ENCODE data around the gene PEF1.
A peak's percentile ranks its signal among the peaks of the same experiment; 100 is the strongest.

PEF1 gene, protein sequence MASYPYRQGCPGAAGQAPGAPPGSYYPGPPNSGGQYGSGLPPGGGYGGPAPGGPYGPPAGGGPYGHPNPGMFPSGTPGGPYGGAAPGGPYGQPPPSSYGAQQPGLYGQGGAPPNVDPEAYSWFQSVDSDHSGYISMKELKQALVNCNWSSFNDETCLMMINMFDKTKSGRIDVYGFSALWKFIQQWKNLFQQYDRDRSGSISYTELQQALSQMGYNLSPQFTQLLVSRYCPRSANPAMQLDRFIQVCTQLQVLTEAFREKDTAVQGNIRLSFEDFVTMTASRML

DNA sequence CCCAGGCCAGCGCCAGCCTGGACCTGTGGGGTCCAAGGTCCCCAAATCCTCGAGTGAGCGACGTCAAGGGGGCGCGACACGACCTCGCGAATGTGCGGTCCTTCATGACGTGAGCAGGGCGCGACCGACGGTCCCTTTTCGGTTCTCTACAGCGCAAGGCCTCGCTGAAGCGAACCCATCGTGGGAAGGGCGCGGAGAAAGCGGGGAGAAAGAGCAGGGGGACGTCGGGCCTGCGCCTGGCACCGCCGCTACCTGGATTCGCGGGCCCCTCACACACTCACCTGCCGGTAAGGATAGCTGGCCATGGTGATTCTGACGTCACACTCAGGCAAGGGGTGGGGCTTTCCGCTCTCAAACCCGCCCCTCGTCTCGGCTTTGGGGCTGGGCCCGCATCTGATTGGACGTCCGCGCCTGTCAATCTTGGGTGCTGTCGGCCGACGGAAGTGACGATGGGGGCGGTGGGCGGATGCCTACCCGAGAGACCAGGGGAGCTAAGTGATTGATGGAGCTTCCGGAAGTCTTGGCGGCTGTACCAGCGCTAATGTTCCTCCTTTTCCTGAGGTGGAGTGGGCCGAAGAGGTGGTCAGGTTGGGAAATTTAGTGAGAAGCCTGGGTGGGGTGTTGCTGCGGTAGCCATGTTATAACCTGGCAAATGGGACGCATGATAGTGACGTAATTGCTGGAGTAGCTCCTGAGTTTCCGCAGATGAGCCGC is at the start of gene PEF1:
Gene PEF1 (minus strand): TSS at position 317 of the 714 bp plus-strand sequence. CDS start 12 bp downstream, at position 305.
- peak; percentile 99 for DNase-seq (ENCODE audit: low read depth in 2 of 2)

DNA sequence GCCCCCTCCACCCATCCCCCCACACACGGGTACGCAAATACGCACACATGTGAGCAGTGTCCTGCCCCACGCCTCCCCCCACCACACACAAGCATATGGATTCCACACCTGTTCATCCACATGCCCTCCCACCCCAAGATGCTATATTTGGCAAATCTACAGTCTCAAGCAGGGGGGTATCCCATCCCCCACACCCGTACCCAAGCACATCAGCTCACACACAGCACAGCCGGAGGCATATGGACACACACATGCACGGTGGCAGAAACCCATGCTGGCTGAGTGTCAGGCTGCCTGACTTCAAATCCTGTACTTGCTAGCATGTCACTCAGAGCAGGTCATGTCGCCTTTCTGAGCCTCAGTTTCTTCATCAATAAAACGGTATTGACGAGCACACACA is 48.6 kb upstream of the PEF1 start:
- DNase-seq (ENCODE audit: low read depth in 2 of 2) = no peak

DNA sequence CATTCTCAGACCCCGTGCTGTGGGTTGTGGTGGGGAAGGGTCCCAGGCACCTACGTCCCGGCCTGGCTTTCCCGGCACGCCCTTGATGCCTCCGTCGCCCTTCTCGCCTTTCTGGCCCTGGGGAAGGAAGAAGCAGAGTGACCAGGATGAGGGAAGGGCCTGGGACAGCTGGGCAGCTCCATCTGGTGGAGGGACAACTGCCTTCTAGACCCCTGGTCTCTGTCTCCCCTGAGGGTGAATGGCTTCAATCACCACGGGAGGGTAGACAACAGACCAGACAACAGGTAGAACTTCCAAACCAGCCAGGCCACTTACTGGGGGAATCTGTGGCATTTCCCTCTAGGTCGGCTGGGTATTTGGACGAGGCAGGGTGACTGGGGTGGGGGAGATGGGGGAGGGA is 47.3 kb upstream of the PEF1 start:
- DNase-seq (ENCODE audit: low read depth in 2 of 2) = no peak

DNA sequence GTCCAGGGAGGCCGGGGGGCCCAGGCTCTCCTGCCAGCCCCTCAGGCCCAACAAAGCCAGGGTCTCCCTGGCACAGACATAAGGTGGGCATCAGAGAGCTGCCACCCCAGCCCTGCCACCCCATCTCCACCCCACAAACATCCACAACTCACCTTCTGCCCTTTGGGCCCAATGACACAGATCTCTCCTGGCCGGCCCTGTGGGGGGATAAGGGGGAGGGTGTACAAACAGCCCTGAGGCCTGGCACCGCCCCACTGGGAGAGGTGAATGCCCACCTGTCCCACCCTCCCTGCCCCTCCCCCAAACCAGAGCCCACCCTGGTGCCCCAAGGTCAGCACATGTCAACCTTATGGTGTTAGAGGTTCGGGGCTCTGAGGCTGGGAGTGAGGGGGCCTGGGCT is 46.8 kb upstream of the PEF1 start:
- DNase-seq (ENCODE audit: low read depth in 2 of 2) = no peak

DNA sequence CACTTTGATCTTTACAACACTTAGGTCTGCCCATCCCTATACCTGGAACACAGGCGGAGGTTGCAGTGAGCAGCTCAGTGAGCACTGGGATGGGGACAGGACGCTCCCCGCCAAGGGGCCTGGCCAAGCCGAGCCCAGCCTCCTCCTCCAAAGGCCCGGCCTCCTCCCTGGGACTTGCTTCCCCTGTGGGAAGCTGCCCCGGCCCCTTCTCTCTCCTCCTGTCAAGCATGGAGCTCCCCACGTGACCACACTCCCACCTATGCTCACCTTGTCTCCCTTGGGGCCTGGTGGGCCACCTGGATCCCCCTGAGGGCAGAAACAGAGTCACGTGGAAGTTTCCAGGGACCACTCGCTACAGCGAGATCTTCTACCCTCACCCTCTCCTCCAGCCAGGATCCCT is 46.2 kb upstream of the PEF1 start:
- DNase-seq (ENCODE audit: low read depth in 2 of 2) = no peak

DNA sequence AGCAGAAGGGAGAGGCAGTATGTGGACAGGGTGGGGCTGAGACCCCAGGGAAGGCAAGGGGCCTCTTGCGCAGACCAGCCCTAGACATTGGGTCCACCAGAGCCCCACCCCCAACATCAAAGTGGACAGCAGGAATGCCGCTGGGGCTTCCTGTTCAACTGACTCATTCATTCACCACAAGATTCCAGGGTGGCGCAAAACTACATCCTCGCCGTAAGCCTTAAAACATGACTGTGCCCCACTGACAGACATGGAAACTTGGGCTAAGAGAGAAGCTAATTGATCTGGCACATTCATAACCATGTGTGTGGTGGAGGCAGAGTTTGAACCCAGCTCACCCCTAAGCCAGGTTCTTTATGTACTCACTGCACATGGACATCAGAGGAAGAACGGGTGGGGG is 45.2 kb upstream of the PEF1 start:
- no peak for DNase-seq (ENCODE audit: low read depth in 2 of 2)

DNA sequence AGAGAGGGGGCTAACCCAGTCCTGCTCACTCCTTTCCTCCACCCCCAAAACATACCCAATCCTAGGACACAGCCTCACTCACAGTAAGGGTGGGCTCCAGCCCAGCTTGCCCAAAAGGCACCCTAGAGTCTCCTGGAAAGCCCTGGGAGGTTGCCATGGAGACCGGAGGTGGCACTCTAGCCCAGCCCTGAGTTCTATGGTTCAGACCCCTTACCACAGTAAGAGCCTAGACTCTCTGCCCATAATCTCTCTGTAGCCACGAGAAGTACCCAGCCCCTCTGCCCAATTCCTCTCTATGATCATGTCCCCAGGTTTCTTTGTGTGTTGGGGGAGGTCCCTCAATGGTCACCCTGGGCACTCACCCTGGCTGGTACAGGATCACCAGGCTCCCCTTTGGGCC is 44.7 kb upstream of the PEF1 start:
- DNase-seq (ENCODE audit: low read depth in 2 of 2) = no peak

DNA sequence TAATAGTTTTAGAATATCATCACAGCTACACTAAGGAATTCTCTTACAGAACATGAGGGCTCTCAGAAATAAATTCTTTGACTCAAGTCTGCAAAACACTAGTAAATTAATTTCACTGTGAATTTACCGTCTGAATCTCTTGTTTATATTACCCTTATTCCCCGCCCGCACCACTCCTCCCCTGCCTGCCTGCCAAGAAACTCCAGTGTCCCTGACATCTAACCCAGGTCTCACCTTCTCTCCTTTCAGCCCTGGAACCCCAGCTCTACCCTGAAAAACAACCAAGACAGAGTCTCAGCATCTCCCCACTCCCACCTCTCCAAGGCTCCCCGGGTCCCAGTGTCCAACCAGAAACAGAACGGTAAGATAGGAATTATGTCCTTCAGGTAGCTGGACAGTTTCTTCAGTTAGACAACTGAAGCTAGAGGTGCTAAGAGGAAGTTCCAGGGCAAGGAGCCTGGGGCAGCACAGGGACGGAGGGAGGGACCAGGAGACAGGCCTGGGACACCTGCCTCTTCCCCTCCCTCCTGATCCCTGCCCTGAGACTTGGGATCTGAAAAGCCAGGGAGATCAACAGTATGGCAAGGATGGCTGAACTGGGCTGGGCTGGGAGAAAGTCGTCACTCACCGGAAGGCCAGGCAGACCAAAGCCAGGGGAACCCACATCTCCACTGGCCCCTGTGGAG is 43.7 kb upstream of the PEF1 start:
- no peak for DNase-seq (ENCODE audit: low read depth in 2 of 2)

DNA sequence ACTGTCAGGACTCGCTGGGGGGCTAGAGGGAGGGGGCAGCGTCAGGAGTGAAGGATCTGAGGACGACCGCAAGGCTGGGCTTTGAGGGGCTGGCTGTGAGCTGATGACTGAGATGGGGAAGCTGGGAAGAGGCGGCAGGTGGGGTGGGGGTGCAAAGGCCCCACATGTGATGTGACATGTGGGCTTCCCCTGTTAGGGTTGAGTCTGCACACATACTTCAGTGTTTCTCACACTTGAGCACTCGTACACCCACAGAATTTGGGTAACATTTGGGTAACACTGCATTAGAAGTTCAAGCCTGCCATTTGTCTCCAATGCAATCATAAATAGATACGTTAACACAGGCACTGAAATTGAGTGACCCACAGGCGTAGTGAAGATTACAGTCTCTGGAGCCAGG is 42.9 kb upstream of the PEF1 start:
- no peak for DNase-seq (ENCODE audit: low read depth in 2 of 2)

DNA sequence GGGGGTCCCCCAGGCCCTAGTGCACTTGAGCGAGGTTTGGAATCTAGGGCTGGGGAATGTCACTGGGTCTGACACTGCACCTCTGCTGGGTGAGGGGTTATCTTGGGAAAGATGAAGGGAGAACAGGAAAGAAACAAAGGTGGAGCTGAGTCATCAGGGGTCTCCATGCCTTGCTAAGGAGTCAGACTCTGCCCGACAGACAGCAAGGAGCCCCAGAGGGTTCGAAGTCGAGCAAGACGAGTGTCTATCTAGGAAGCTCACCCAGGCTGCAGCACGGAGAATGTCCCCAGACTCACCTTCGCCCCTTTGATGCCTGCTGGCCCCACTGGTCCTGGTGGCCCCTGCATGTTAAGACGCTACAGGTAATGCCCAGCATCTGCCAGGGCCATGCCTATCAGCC is 41.1 kb upstream of the PEF1 start:
- DNase-seq (ENCODE audit: low read depth in 2 of 2) = no peak

DNA sequence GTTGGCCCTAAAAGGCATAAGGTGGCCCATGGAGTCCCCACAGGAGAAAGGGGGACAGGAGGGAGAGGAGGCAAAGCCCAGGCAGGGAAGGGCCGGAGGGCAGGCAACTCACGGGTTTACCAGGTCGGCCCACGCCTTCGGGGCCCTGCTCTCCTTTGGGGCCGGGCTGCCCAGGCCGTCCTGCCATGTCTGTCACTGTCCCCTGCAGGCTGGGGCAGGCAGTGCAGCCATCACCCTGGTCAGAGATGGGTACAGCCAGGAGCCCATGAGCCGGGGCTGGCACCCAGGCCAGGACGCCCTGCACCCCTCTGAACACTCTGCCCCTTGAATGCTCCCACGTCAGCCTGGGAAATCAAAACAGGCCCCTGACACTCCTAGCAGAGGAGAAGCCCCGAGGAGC is 39.3 kb upstream of the PEF1 start:
- DNase-seq (ENCODE audit: low read depth in 2 of 2) = no peak

DNA sequence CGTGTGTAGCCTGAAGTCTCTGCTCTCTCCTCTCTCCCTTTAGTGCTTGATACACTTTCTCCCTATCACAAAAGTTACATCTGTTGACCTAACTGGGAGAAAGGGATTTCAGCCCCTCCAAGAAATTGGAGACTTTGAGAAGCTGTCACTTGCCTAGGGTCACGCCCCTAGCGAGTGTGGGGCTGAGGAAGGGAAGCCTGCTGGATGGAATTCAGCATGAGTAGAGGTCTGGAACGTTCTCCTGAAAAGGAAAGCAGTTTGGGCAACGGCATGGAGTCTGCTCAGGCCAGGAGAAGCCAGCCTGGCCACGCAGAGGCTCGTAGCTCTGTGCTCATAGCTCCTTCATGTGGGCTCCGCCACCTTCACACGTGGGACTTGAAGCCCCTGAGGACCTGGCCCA is 36.7 kb upstream of the PEF1 start:
- no peak for DNase-seq (ENCODE audit: low read depth in 2 of 2)

DNA sequence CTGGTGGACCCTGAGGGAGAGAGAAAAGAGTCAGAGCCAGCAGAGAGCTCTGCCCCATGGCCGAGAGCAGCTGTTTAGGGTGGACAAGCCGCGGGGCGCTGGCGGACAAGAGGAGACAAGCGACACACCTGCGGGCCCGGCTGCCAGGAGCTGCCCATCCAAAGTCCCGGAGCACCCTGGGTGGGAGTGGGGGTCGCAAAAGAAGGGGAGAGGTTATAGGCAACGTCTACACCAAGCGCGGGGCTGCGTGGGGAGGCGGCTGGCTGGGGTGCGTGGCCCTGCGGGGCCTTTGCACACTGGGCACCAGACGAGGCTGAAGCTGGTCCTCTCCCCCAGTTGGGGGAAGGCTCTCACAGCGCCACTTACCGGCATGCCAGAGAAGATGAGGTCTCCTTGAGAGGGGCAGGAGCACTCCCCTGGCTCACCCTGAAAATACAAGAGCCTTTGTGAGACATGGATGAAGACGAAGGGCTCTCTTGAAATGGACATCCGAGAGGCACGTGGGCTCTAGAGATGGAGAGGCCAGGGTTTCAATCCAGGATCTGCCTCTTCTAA is 35.1 kb upstream of the PEF1 start:
- no peak for DNase-seq (ENCODE audit: low read depth in 2 of 2)

DNA sequence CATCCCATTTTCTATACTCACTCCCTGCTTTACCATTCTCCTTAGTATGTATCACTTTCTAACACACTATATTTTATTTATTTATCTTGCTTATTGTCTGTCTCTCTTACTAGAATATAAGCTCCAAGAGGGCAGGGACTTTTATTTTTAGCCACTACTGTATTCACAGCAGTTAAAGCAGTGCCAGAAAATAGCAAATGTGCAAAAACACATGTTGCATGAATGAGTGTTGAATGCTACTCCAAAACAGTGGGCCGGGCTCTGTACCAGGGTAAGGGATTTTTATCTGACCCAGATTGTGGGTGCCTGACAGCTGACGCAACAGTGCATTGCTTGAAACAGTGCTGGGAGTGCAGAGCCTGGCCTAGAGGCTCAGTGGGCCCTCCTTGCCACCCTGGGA is 34.4 kb upstream of the PEF1 start:
- no peak for DNase-seq (ENCODE audit: low read depth in 2 of 2)

DNA sequence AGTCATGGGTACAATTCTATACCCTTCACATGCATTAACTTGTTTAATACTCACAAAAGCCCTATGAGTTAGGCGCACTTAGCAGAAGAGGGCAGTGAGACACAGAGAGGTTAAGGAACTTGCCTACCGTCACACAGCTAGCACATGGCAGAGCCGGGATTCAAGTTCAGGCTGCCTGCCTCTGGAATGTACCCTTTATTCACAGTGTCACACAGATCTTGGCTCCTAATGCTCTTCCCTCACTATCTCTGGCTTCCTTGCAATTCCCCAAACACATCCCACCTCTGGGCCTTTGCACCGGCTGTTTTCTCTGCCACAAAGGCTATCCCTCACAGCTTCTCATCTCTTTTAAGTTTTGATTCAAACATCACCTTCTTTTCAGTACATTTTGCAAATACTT is 34.0 kb upstream of the PEF1 start:
- no peak for DNase-seq (ENCODE audit: low read depth in 2 of 2)

DNA sequence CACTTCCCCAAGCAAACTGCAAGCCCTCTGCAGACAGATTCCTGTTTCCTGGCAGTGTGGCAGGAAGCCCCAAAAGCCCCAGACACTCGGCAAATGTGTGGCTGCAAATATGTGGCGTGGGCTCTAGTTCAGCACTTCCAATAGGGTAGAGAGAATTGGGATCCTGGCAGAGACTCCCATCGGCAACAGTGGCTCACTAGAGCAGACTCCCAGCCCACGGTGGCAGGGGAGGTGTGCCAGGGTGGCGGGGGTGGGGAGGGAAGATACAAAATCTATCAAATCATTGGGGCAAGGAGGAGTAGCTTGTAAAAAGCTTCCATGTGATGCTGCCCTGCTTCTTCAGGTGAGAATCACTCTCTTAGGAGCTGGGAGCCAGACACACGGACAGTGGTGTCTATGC is 33.3 kb upstream of the PEF1 start:
- DNase-seq (ENCODE audit: low read depth in 2 of 2) = no peak

DNA sequence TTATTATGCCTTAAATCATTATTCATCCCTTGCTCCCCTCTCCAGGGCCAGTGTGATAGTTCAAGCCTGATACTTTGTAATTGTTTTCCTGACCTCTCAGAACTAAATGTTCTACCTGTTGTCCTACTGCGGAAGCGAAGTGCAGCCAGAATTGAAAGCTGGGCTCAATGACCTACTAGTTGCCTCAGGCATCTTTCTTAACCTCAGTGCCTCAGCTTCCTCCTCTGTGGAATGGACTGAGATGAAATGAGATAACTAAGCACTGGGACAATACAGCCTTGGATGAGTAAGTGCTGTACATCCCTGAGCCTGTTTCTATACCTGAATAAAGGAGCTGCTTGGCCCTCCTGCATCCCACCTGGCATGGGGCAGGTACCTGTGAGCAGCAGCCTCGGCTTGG is 32.7 kb upstream of the PEF1 start:
- DNase-seq (ENCODE audit: low read depth in 2 of 2) = no peak

DNA sequence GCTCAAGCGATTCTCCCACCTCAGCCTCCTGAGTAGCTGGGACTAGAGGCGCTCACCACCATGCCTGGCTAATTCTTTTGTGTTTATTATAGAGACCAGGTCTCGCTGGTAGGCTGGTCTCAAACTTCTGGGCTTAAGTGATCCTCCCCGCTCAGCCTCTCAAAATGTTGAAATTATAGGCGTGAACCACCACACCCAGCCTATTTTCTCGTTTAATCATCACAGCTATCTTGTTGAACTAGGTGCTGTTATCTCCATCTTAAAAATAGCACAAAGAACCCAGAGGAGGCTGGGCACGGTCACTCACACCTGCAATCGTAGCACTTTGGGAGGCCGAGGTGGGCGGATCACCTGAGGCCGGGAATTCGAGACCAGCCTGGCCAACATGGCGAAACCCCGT is 31.1 kb upstream of the PEF1 start:
- DNase-seq (ENCODE audit: low read depth in 2 of 2) = no peak

DNA sequence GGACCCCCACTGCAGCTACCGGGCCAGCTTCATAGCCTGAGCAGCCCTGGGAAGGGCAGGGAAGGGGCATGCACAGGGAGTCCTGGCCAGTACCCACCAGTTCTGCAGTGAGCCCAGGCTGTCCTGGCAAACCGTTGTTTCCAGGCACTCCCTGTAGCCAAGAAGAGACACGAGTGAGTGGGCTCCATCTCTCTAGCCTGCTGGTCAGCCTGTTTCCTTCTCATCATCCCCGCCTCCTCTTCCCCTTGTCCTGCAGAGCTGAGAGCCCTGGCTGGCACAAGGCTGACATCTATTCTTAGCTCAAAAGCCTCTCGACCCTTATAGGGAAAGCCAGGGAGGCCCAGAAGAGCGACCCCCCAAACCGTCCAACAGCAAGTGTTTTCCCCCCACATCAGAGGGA is 30.5 kb upstream of the PEF1 start:
- DNase-seq (ENCODE audit: low read depth in 2 of 2) = no peak

DNA sequence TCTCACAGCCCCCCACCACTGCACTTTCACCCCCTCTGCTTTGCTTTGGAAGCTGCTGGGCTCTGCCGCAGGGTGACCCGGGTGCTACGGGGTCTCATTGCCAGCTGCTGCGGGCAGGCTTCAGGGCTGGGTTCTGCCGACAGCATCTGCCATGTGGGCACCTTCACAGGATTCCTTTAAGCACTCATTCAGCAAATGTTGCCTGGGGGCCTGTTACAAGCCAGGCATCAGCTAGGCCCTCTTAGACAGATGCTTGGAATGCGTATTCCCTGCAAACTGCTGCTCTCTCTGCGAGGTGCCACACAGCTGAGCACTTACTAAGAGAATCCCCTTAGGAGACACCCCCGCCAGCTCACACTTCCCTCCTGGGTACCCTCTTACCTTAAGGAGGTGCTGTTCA is 29.9 kb upstream of the PEF1 start:
- no peak for DNase-seq (ENCODE audit: low read depth in 2 of 2)

DNA sequence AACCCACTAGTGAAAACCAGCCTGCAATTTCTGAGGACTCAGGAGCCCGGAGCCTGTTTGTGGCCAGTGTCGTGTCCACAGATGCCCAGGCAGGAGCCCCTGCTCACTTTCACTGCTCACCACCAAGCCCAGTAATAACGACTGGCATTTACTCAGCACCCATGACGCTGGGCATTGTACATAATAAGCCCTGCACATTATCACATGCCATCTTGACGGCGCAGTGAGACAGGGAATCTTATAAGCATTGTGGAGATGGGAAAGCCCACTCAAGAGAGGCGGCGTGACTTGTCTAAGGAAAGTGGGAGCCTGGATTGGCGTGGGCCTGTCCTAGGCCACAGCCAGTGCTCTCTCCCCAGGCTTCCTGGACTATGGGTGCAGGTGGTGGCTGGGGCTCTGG is 28.8 kb upstream of the PEF1 start:
- DNase-seq (ENCODE audit: low read depth in 2 of 2) = no peak

DNA sequence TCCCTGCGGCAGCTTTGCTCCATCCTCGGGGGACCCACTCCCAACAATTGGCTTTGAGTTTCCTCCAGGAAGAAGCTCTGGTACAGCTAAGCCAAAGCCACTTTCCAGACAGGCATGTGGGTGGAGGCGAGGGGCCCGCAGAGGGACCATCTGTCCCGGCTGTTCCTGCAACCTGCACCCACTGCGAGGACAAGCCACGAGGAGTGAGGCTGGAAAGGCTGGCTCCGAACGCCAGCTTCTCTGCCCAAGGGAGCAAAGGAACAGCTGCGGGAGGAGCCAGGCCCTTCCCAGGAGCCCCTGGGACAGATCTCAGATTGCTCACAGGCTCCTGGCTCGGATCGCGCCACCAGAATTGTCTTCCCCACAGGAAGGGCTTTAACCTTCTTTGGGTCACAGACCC is 28.3 kb upstream of the PEF1 start:
- DNase-seq (ENCODE audit: low read depth in 2 of 2) = no peak
